Measurements from ENCODE around the gene CCSER1. TPM values are rescaled to one million over a fixed set of nuclear protein-coding genes. Genes with fewer than 3 reads are reported as not detected.

Gene CCSER1
- total RNA-seq, 2 donors from 2014 or later, result 11.8 to 12.5 TPM

- no peak overlapping the region for H3K27ac ChIP-seq
- peaks cover 0 to 4% of the 10 kb centered on the region in 2 donors for H3K4me1 ChIP-seq
- no peak for DNase-seq (ENCODE audit: low spot score)
- no peaks in the 10 kb centered on the region for H3K27me3 ChIP-seq
- H3K4me3 ChIP-seq, result no peak overlapping the region
- H3K9me3 ChIP-seq, result no peaks in the 10 kb centered on the region
- no peaks in the 10 kb centered on the region for H3K36me3 ChIP-seq
- TF ChIP-seq, protein P1, sequence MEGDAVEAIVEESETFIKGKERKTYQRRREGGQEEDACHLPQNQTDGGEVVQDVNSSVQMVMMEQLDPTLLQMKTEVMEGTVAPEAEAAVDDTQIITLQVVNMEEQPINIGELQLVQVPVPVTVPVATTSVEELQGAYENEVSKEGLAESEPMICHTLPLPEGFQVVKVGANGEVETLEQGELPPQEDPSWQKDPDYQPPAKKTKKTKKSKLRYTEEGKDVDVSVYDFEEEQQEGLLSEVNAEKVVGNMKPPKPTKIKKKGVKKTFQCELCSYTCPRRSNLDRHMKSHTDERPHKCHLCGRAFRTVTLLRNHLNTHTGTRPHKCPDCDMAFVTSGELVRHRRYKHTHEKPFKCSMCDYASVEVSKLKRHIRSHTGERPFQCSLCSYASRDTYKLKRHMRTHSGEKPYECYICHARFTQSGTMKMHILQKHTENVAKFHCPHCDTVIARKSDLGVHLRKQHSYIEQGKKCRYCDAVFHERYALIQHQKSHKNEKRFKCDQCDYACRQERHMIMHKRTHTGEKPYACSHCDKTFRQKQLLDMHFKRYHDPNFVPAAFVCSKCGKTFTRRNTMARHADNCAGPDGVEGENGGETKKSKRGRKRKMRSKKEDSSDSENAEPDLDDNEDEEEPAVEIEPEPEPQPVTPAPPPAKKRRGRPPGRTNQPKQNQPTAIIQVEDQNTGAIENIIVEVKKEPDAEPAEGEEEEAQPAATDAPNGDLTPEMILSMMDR (IDR thresholded peaks at IDR 0.05), result no peak
Measured at GRCh38 chr4:90121676-90122354, 5.4 kb upstream of the CCSER1 start.

- TF ChIP-seq, protein P1 (IDR thresholded peaks at IDR 0.05), result no peak
- no peaks in the 10 kb centered on the region for H3K9me3 ChIP-seq
- no peak overlapping the region for H3K27ac ChIP-seq
- no peaks in the 10 kb centered on the region for H3K36me3 ChIP-seq
- no peak overlapping the region for H3K4me3 ChIP-seq
- H3K4me1 ChIP-seq, result peaks cover 0 to 9% of the 10 kb centered on the region in 2 donors
- DNase-seq (ENCODE audit: low spot score), result no peak
- H3K27me3 ChIP-seq, result no peaks in the 10 kb centered on the region
Measured at GRCh38 chr4:90122355-90122748, 4.8 kb upstream of the CCSER1 start.

DNA sequence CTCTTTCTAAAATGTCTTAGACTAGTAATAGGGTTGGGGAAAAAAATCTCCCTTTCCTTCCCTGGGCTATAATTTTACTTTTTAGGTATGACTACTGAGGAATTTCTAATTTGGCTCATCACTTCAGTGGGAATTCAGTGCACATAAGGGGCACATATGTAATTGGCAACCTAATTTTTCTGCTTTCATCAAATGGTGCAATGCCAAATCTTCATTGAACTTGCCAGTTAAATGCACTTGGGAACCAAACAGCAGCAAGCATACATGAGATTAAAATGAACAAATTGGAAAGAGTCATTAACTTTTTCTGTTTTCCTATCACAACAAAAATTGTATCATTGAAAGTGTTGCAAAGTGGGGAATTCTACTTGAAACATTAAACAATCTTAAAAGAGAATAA lies 2.9 kb upstream of the CCSER1 start:
- H3K27me3 ChIP-seq, result no peaks in the 10 kb centered on the region
- no peaks in the 10 kb centered on the region for H3K36me3 ChIP-seq
- no peak overlapping the region for H3K4me3 ChIP-seq
- no peak for DNase-seq (ENCODE audit: low spot score)
- H3K9me3 ChIP-seq, result no peaks in the 10 kb centered on the region
- peaks cover 0 to 21% of the 10 kb centered on the region in 2 donors for H3K4me1 ChIP-seq
- TF ChIP-seq, protein P1 (IDR thresholded peaks at IDR 0.05), result no peak
- H3K27ac ChIP-seq, result no peak overlapping the region

GRCh38 chr4:90126805-90127204 lies 389 bp upstream of the CCSER1 start:
- TF ChIP-seq, protein P1 (IDR thresholded peaks at IDR 0.05), result no peak
- peak overlapping the region; percentile 61 to 72 for H3K4me3 ChIP-seq
- no peaks in the 10 kb centered on the region for H3K9me3 ChIP-seq
- H3K27ac ChIP-seq, result peak overlapping the region; percentile 88 to 93
- no peaks in the 10 kb centered on the region for H3K36me3 ChIP-seq
- H3K4me1 ChIP-seq, result peaks cover 0 to 21% of the 10 kb centered on the region in 2 donors
- DNase-seq (ENCODE audit: low spot score), result no peak
- no peaks in the 10 kb centered on the region for H3K27me3 ChIP-seq

DNA sequence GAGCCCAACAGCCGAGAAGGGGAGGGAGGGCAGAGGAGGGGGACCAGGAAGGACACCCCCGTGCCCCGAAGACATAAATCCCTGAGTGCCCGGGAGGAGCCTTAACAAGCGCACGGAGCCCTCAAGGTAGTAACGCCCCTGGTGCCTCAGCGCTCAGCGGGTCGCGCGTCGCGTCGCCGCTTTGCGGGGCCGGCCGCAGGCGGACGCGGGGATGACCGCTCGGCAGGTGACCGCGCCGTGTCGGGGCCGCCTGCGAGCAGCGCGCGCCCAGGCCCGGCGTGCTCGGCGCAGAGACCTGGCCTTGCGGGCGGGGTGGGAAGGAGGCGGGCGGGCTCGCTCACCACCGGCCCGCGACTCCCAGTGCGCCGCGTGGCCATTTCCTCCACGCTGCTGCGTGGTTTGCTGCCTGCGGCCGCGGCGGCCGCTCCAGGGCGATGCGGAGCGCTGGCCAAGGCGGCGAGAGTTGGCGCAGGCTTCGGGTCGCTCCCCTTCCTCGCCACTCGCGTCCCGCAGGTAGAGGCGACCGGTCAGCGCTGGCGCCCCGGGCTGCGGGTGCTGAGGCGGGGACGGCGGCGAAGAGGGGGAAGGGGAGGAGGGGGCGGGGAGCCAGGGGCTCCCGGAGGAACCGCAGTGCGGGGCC lies 632 bp downstream of the CCSER1 start:
- Histone ChIP-seq H3K4me3 (peak overlapping the region; percentile 61 to 72), H3K27ac (peak overlapping the region; percentile 88 to 93), H3K4me1 (peaks cover 0 to 21% of the 10 kb centered on the region in 2 donors), H3K9me3 (no peaks in the 10 kb centered on the region), H3K36me3 (no peaks in the 10 kb centered on the region), H3K27me3 (no peaks in the 10 kb centered on the region)
- DNase-seq (ENCODE audit: low spot score), result no peak
- TF ChIP-seq, protein P1 (IDR thresholded peaks at IDR 0.05), result no peak
